ENCODE results near the gene LRP10.

LRP10 gene

DNA sequence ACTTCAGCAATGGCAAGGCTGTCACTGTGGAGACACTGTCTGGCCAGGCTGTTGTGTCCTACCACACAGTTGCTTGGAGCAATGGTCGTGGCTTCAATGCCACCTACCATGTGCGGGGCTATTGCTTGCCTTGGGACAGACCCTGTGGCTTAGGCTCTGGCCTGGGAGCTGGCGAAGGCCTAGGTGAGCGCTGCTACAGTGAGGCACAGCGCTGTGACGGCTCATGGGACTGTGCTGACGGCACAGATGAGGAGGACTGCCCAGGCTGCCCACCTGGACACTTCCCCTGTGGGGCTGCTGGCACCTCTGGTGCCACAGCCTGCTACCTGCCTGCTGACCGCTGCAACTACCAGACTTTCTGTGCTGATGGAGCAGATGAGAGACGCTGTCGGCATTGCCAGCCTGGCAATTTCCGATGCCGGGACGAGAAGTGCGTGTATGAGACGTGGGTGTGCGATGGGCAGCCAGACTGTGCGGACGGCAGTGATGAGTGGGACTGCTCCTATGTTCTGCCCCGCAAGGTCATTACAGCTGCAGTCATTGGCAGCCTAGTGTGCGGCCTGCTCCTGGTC, 4.3 kb downstream of the LRP10 start:
- TF ChIP-seq, protein P1, sequence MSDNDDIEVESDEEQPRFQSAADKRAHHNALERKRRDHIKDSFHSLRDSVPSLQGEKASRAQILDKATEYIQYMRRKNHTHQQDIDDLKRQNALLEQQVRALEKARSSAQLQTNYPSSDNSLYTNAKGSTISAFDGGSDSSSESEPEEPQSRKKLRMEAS (IDR thresholded peaks at IDR 0.05), result no peak
- TF ChIP-seq CEBPB (IDR thresholded peaks at IDR 0.05) (no peak), TCF12 (IDR thresholded peaks at IDR 0.05; ENCODE audit: low read depth) (no peak), RAD21 (IDR thresholded peaks at IDR 0.05; ENCODE audit: low read depth) (no peak), CREB1 (IDR thresholded peaks at IDR 0.05; ENCODE audit: low read depth) (no peak), TEAD4 (IDR thresholded peaks at IDR 0.05) (no peak), TAF1 (IDR thresholded peaks at IDR 0.05; ENCODE audit: low read depth) (no peak), NFIC (IDR thresholded peaks at IDR 0.05) (no peak), EP300 (IDR thresholded peaks at IDR 0.05; ENCODE audit: borderline replicate concordance) (no peak), FOXM1 (IDR thresholded peaks at IDR 0.05; ENCODE audit: borderline replicate concordance, low read depth) (no peak)
- TF ChIP-seq, protein P2, sequence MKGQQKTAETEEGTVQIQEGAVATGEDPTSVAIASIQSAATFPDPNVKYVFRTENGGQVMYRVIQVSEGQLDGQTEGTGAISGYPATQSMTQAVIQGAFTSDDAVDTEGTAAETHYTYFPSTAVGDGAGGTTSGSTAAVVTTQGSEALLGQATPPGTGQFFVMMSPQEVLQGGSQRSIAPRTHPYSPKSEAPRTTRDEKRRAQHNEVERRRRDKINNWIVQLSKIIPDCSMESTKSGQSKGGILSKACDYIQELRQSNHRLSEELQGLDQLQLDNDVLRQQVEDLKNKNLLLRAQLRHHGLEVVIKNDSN (IDR thresholded peaks at IDR 0.05), result no peak
- TF ChIP-seq, protein P3, sequence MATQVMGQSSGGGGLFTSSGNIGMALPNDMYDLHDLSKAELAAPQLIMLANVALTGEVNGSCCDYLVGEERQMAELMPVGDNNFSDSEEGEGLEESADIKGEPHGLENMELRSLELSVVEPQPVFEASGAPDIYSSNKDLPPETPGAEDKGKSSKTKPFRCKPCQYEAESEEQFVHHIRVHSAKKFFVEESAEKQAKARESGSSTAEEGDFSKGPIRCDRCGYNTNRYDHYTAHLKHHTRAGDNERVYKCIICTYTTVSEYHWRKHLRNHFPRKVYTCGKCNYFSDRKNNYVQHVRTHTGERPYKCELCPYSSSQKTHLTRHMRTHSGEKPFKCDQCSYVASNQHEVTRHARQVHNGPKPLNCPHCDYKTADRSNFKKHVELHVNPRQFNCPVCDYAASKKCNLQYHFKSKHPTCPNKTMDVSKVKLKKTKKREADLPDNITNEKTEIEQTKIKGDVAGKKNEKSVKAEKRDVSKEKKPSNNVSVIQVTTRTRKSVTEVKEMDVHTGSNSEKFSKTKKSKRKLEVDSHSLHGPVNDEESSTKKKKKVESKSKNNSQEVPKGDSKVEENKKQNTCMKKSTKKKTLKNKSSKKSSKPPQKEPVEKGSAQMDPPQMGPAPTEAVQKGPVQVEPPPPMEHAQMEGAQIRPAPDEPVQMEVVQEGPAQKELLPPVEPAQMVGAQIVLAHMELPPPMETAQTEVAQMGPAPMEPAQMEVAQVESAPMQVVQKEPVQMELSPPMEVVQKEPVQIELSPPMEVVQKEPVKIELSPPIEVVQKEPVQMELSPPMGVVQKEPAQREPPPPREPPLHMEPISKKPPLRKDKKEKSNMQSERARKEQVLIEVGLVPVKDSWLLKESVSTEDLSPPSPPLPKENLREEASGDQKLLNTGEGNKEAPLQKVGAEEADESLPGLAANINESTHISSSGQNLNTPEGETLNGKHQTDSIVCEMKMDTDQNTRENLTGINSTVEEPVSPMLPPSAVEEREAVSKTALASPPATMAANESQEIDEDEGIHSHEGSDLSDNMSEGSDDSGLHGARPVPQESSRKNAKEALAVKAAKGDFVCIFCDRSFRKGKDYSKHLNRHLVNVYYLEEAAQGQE (IDR thresholded peaks at IDR 0.05; ENCODE audit: low read depth), result no peak

DNA sequence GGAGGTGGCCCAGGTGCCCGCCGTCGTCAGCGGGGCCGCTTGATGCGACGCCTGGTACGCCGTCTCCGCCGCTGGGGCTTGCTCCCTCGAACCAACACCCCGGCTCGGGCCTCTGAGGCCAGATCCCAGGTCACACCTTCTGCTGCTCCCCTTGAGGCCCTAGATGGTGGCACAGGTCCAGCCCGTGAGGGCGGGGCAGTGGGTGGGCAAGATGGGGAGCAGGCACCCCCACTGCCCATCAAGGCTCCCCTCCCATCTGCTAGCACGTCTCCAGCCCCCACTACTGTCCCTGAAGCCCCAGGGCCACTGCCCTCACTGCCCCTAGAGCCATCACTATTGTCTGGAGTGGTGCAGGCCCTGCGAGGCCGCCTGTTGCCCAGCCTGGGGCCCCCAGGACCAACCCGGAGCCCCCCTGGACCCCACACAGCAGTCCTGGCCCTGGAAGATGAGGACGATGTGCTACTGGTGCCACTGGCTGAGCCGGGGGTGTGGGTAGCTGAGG, 5.5 kb downstream of the LRP10 start:
- TF ChIP-seq YY1 (IDR thresholded peaks at IDR 0.05; ENCODE audit: low read depth) (no peak), RAD21 (IDR thresholded peaks at IDR 0.05; ENCODE audit: low read depth) (no peak), NFIC (IDR thresholded peaks at IDR 0.05) (no peak), CEBPB (IDR thresholded peaks at IDR 0.05) (no peak), EGR1 (IDR thresholded peaks at IDR 0.05) (no peak), TEAD4 (IDR thresholded peaks at IDR 0.05) (no peak), TCF12 (IDR thresholded peaks at IDR 0.05; ENCODE audit: low read depth) (no peak), ZBTB7A (IDR thresholded peaks at IDR 0.05; ENCODE audit: low read depth) (no peak), EP300 (IDR thresholded peaks at IDR 0.05; ENCODE audit: borderline replicate concordance) (no peak), TAF1 (IDR thresholded peaks at IDR 0.05; ENCODE audit: low read depth) (no peak), FOXM1 (IDR thresholded peaks at IDR 0.05; ENCODE audit: borderline replicate concordance, low read depth) (no peak), CREB1 (IDR thresholded peaks at IDR 0.05; ENCODE audit: low read depth) (no peak)
- TF ChIP-seq, protein P2 (IDR thresholded peaks at IDR 0.05), result no peak
- TF ChIP-seq, protein P1 (IDR thresholded peaks at IDR 0.05), result no peak
- TF ChIP-seq, protein P3 (IDR thresholded peaks at IDR 0.05; ENCODE audit: low read depth), result no peak

DNA sequence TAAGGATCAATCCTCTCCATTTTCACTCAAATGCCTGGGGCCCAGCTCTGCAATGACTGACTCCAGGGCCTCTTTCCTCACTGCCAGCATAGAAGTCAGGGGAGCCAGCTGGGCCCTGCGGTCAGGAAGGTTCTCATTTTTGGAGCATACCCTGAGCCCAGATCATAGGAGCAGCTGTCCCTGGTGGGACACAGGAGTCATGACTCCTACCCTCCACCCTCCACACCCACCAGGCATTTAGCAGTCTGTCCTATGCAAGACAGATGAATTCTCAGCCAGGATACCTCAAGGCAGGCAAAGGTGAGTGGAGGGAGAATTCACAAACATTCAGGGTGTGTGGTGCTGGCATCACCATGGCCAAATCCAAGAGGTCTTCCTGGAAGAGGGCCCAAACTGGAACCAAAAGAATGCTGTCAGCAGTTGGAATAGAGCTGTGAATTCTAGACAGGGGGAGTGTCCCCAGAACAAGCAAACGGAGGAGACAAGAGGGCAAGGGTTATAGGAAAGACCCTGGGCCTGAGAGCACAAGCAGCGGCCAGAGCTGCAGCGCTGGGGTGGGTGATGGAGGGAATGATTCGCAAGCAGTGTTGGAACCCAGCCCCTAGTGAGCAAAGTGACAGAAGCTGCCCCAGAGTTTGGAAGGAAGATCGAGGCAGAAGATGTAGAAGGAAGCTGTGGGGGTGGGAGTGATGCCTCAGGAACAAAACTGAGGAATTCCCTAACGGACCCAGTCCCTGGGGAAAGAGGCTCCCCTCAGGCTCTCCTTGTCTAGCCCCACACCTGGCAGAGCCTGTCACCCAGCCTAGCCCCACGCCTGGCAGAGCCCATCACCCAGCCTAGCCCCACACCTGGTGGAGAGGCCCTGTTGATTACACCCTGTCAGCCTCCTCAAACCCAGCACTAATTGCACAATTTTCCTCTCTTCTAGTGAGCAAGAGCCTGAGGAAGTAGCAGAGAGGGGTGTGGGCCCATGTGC, 7.0 kb downstream of the LRP10 start:
- TF ChIP-seq TCF12 (IDR thresholded peaks at IDR 0.05; ENCODE audit: low read depth) (no peak), ZBTB7A (IDR thresholded peaks at IDR 0.05; ENCODE audit: low read depth) (no peak), TAF1 (IDR thresholded peaks at IDR 0.05; ENCODE audit: low read depth) (no peak), EGR1 (IDR thresholded peaks at IDR 0.05) (no peak)
- TF ChIP-seq, protein P2 (IDR thresholded peaks at IDR 0.05), result no peak

DNA sequence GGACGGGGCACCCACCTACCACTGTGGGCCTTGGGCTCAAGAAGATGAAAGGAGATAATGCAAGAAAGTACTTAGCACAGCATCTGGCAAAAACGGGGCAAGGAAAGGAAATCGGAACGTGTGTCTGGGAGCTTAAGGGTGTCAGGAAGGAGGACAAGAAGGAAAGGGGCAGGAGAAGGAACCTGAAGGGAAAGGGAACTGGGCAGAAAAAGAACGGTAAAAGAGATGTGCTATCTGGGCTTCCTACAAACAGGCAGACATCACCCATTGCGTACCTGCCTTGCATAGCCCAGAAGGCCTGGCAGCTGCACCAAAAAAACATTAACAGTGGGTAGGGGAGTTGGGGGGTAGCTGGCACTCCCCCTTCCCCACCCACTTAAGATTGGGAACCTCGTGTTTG, 10.5 kb downstream of the LRP10 start:
- no peak for TF ChIP-seq EP300 (IDR thresholded peaks at IDR 0.05; ENCODE audit: borderline replicate concordance)
- no peak for TF ChIP-seq RAD21 (IDR thresholded peaks at IDR 0.05; ENCODE audit: low read depth)
- no peak for TF ChIP-seq TEAD4 (IDR thresholded peaks at IDR 0.05)
- no peak for TF ChIP-seq YY1 (IDR thresholded peaks at IDR 0.05; ENCODE audit: low read depth)
- TF ChIP-seq CREB1 (IDR thresholded peaks at IDR 0.05; ENCODE audit: low read depth), result no peak
- no peak for TF ChIP-seq TAF1 (IDR thresholded peaks at IDR 0.05; ENCODE audit: low read depth)
- TF ChIP-seq, protein P1 (IDR thresholded peaks at IDR 0.05), result no peak
- TF ChIP-seq EGR1 (IDR thresholded peaks at IDR 0.05), result no peak
- TF ChIP-seq TCF12 (IDR thresholded peaks at IDR 0.05; ENCODE audit: low read depth), result no peak
